ENCODE measurements around the gene KPTN.
A peak's percentile ranks its signal among the peaks of the same experiment; 100 is the strongest.

GRCh38 chr19:47483800-47484690, at the start of gene KPTN:
- TF ChIP-seq POLR2A (IDR thresholded peaks at IDR 0.05; ENCODE audit: low read length) = peak; percentile 83
- no peak for TF ChIP-seq GATA1 (IDR thresholded peaks at IDR 0.05; ENCODE audit: low read depth, low read length)

Data from erythroblast (primary cell).